GM21825 (cell line): ENCODE data around the gene SLC26A9.

Experiments used
- ATAC-seq: cut with Tn5 transposase; IDR thresholded peaks from one replicate; pipeline ENCODE4 v1.9.1; 2021; ENCODE audit warnings: mild to moderate bottlenecking, moderate library complexity; ENCODE audit not compliant: unreplicated experiment

Gene SLC26A9

GRCh38 chr1:205943245-205943644, at the start of gene SLC26A9:
Gene SLC26A9 (minus strand): TSS chr1:205943456. CDS start chr1:205935820, 7,636 bp downstream.
- ATAC-seq: no peak

GRCh38 chr1:205992218-205992882, 49.1 kb upstream of the SLC26A9 start:
- no peak for ATAC-seq

GRCh38 chr1:205991237-205991636, 48.0 kb upstream of the SLC26A9 start:
- no peak for ATAC-seq

- no peak for ATAC-seq
Measured at GRCh38 chr1:205990226-205990625, 47.0 kb upstream of the SLC26A9 start.

- ATAC-seq: no peak
Measured at GRCh38 chr1:205989786-205990185, 46.5 kb upstream of the SLC26A9 start.

- ATAC-seq: no peak
Measured at GRCh38 chr1:205988585-205988995, 45.3 kb upstream of the SLC26A9 start.

- ATAC-seq: no peak
Measured at GRCh38 chr1:205986861-205987260, 43.6 kb upstream of the SLC26A9 start.

GRCh38 chr1:205986292-205986691, 43.0 kb upstream of the SLC26A9 start:
- ATAC-seq: no peak

GRCh38 chr1:205985330-205986005, 42.2 kb upstream of the SLC26A9 start:
- no peak for ATAC-seq

- peak; percentile 52 for ATAC-seq
Measured at GRCh38 chr1:205983925-205984725, 40.9 kb upstream of the SLC26A9 start.

- ATAC-seq: no peak
Measured at GRCh38 chr1:205981257-205981656, 38.0 kb upstream of the SLC26A9 start.

- no peak for ATAC-seq
Measured at GRCh38 chr1:205980237-205980870, 37.1 kb upstream of the SLC26A9 start.

GRCh38 chr1:205979301-205979700, 36.0 kb upstream of the SLC26A9 start:
- ATAC-seq: no peak

- no peak for ATAC-seq
Measured at GRCh38 chr1:205978676-205979075, 35.4 kb upstream of the SLC26A9 start.

GRCh38 chr1:205977402-205978014, 34.3 kb upstream of the SLC26A9 start:
- no peak for ATAC-seq

GRCh38 chr1:205976708-205977401, 33.6 kb upstream of the SLC26A9 start:
- no peak for ATAC-seq

GRCh38 chr1:205976036-205976435, 32.8 kb upstream of the SLC26A9 start:
- ATAC-seq: no peak

GRCh38 chr1:205975387-205975998, 32.2 kb upstream of the SLC26A9 start:
- ATAC-seq: no peak

GRCh38 chr1:205974712-205975111, 31.5 kb upstream of the SLC26A9 start:
- ATAC-seq: no peak
